Hepatocyte (in vitro differentiated cells): ENCODE data around the gene MIER1.

Source experiments
- CTCF ChIP-seq: fragments of 200-600 bp; sonication (generic); IDR thresholded peaks from 2 replicates; pipeline ENCODE4 v1.5.1; 2016; ENCODE audit warnings: antibody characterized with exemption, mild to moderate bottlenecking; ENCODE audit not compliant: poor library complexity
- EZH2 ChIP-seq: fragments of 200-600 bp; sonication (generic); IDR thresholded peaks from 2 replicates; pipeline ENCODE4 v1.6.1; 2016; ENCODE audit warnings: antibody characterized with exemption, mild to moderate bottlenecking, borderline replicate concordance

GRCh38 chr1:66917476-66917875, 7.3 kb upstream of the MIER1 start:
- TF ChIP-seq CTCF (no peak), EZH2 (no peak)
